GM12892 (cell line): ENCODE data around the gene SUCO.

Experiments used
- POLR2A ChIP-seq: IDR thresholded peaks from 2 replicates; pipeline ENCODE4 v1.6.1; 2011; ENCODE audit warnings: low read depth, low read length, control low read depth
- POLR2AphosphoS5 ChIP-seq: IDR thresholded peaks from 2 replicates; pipeline ENCODE4 v1.6.1; 2011; ENCODE audit warnings: low read depth, low read length, control low read depth
- TAF1 ChIP-seq: IDR thresholded peaks from 2 replicates; pipeline ENCODE4 v1.6.1; 2011; ENCODE audit warnings: low read depth, mild to moderate bottlenecking, control low read depth, low read length, borderline replicate concordance

DNA sequence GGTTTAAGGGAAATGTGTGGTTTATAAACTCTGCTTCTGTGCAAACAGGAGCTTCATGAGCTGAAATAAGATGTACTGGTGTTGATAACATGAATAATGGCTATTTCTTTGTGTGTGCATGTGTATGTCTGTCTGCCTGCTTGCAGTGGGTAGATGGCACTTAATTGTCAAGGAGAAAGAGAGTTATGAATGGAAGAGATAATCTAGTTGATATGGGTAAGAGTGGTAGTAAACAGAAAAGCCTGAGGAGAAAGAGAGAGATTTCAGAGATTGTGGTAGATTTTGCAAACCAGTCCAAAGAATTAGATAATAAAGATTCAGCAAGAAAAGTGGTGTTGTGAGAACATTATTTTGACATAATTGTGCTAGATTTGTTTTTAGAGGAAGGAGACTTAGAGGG, 7.7 kb downstream of the SUCO start:
- no peak for TF ChIP-seq TAF1
- no peak for TF ChIP-seq POLR2A
- no peak for TF ChIP-seq POLR2AphosphoS5
